HL-60 (cell line): ENCODE data around the gene CD300H.

ENCODE experiments used
- CTCF ChIP-seq: IDR thresholded peaks from one replicate; pipeline ENCODE4 v1.5.1; 2011; ENCODE audit warnings: low read length, control low read depth, inconsistent platforms; ENCODE audit not compliant: insufficient read depth
- POLR2AphosphoS5 ChIP-seq: IDR thresholded peaks from 2 replicates; pipeline ENCODE4 v1.6.1; 2012; ENCODE audit warnings: low read depth
- SPI1 ChIP-seq: IDR thresholded peaks from 2 replicates; pipeline ENCODE4 v1.6.1; 2012; ENCODE audit warnings: low read depth, mild to moderate bottlenecking, borderline replicate concordance

GRCh38 chr17:74543406-74543805 is 23.9 kb downstream of the CD300H start:
- TF ChIP-seq POLR2AphosphoS5 (no peak), SPI1 (no peak), CTCF (no peak)
